Measurements from ENCODE around the gene RPS17. TPM values are rescaled to one million over a fixed set of nuclear protein-coding genes. Genes with fewer than 3 reads are reported as not detected.
"Not testable (repeated sequence)": the region's sequence is repeated elsewhere in the genome, so short reads cannot be mapped to it uniquely, and the experiment has no call there.

RPS17 gene
- total and polyA plus RNA-seq, 2 donors (not counting 1 experiment from before 2014, with no cell fraction given) = 2,297 to 5,877 TPM

DNA sequence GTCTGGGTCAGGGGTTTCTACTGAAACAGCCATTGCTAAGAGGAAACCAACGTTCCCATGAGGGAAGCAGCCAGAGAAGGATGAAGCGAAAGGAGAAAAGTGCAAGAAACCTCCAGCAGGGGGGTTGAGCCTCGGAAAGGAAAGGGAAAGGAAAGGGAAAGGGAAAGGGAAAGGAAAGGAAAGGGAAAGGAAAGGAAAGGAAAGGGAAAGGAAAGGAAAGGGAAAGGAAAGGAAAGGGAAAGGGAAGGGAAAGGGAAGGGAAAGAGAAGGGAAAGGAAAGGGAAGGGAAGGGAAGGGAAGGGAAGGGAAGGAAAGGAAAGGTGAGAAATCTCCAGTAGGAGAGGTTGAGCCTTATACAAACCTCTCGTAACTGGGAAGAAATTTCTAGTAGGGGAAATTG, 52.0 kb downstream of the RPS17 start:
- H3K27ac Mint-ChIP-seq; H3K4me1 ChIP-seq (ENCODE audit: control insufficient read depth in 2 of 2, insufficient read depth in 2 of 2, low read length in 2 of 2); H3K4me3 ChIP-seq (ENCODE audit: control extremely low read depth in 1 of 5, extremely low read depth in 1 of 5, insufficient read depth in 1 of 5, low read depth in 2 of 5, low read length in 4 of 5); POLR2A ChIA-PET; H2AFZ ChIP-seq (ENCODE audit: insufficient read depth, low read depth, low read length, poor library complexity, severe bottlenecking); H3K4me3 Mint-ChIP-seq; H4K20me1 ChIP-seq (ENCODE audit: control insufficient read depth, insufficient read depth, low read length, poor library complexity, severe bottlenecking); ATAC-seq (ENCODE audit: low read depth); H3K4me1 Mint-ChIP-seq; H3K9me3 Mint-ChIP-seq (ENCODE audit: insufficient read depth); H3K9me3 ChIP-seq (ENCODE audit: control extremely low read depth in 1 of 3, control insufficient read depth in 2 of 3, insufficient read depth in 1 of 3, low read length in 2 of 3); H3K9ac ChIP-seq (ENCODE audit: low read length); intact Hi-C loops (cut with micrococcal nuclease); H3K4me2 ChIP-seq (replicated peaks; ENCODE audit: low read depth, low read length, poor library complexity, severe bottlenecking); H3K27ac ChIP-seq (ENCODE audit: low read length in 2 of 2); H3K36me3 ChIP-seq (replicated peaks in 1 of 2; ENCODE audit: control extremely low read depth in 1 of 2, control insufficient read depth in 1 of 2, extremely low read depth in 1 of 2, insufficient read depth in 2 of 2, low read length in 1 of 2); H3K27me3 Mint-ChIP-seq; DNase-seq; H3K27me3 ChIP-seq (replicated peaks in 1 of 4; ENCODE audit: control extremely low read depth in 1 of 4, control insufficient read depth in 3 of 4, insufficient read depth in 4 of 4, low read length in 3 of 4); H3K79me2 ChIP-seq (ENCODE audit: control insufficient read depth, insufficient read depth, low read length); CTCF ChIA-PET: not testable (repeated sequence)
- 69% methylated on average over 3 of the region's 4 CpGs for WGBS (ENCODE audit: insufficient coverage)

DNA sequence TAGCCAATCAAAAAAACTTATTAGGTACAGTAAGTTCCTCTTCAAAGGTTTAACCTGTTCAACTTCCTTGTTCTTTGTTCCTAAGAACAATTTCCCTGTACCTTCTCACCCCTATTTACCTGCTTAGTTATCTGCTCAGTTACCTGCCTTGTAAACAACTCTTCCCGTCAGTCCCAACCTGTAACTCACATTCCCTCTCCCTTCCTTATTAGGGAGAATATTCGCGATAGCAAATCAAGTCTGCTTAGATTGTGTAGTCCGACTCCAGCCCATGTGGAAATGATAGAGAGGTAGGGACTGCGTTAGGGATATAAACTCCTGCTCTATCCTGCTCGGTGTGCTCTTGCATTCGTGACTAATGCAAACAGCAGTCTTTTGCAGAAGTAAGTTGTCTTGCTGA, 53.2 kb downstream of the RPS17 start:
- H2AFZ ChIP-seq (ENCODE audit: insufficient read depth, low read depth, low read length, poor library complexity, severe bottlenecking); H3K4me1 ChIP-seq (ENCODE audit: control insufficient read depth in 2 of 2, insufficient read depth in 2 of 2, low read length in 2 of 2); ATAC-seq (ENCODE audit: low read depth); H3K27me3 Mint-ChIP-seq; CTCF ChIA-PET; H3K9me3 Mint-ChIP-seq (ENCODE audit: insufficient read depth); intact Hi-C loops (cut with micrococcal nuclease); H3K4me3 Mint-ChIP-seq; H3K27ac Mint-ChIP-seq; H3K27ac ChIP-seq (ENCODE audit: low read length in 2 of 2); H3K4me2 ChIP-seq (replicated peaks; ENCODE audit: low read depth, low read length, poor library complexity, severe bottlenecking); H3K79me2 ChIP-seq (ENCODE audit: control insufficient read depth, insufficient read depth, low read length); H3K9ac ChIP-seq (ENCODE audit: low read length); POLR2A ChIA-PET; H3K4me3 ChIP-seq (ENCODE audit: control extremely low read depth in 1 of 5, extremely low read depth in 1 of 5, insufficient read depth in 1 of 5, low read depth in 2 of 5, low read length in 4 of 5); H4K20me1 ChIP-seq (ENCODE audit: control insufficient read depth, insufficient read depth, low read length, poor library complexity, severe bottlenecking); H3K36me3 ChIP-seq (replicated peaks in 1 of 2; ENCODE audit: control extremely low read depth in 1 of 2, control insufficient read depth in 1 of 2, extremely low read depth in 1 of 2, insufficient read depth in 2 of 2, low read length in 1 of 2); H3K27me3 ChIP-seq (replicated peaks in 1 of 4; ENCODE audit: control extremely low read depth in 1 of 4, control insufficient read depth in 3 of 4, insufficient read depth in 4 of 4, low read length in 3 of 4); DNase-seq; H3K4me1 Mint-ChIP-seq; H3K9me3 ChIP-seq (ENCODE audit: control extremely low read depth in 1 of 3, control insufficient read depth in 2 of 3, insufficient read depth in 1 of 3, low read length in 2 of 3): not testable (repeated sequence)
- 93% methylated on average over 2 of the region's 7 CpGs for whole genome bisulfite sequencing (ENCODE audit: insufficient coverage)

Other genes starting within 250 kb of the RPS17 start
- gene GOLGA6L10, start 191.0 kb downstream of the RPS17 start, total RNA-seq = 1.1 and 2.1 TPM in 2 replicates
- gene GOLGA6L10, start 191.0 kb downstream of the RPS17 start, polyA plus RNA-seq = 0.73 and 2.6 TPM in 2 replicates
- 2.8 and 3.1 TPM in 2 replicates for gene GOLGA6L9, start 110.6 kb downstream of the RPS17 start, total RNA-seq
- 2.1 and 8.3 TPM in 2 replicates for gene GOLGA6L9, start 110.6 kb downstream of the RPS17 start, polyA plus RNA-seq
- 0.41 and 0.62 TPM in 2 replicates for gene CPEB1, start 106.9 kb upstream of the RPS17 start, total RNA-seq
- 0.07 and 0.19 TPM in 2 replicates for gene CPEB1, start 106.9 kb upstream of the RPS17 start, polyA plus RNA-seq
- gene AP3B2, start 169.4 kb upstream of the RPS17 start, total RNA-seq = 0.15 and 0.61 TPM in 2 replicates
- 0.16 and 0.37 TPM in 2 replicates for gene AP3B2, start 169.4 kb upstream of the RPS17 start, polyA plus RNA-seq

Data from B cell (primary cell).